CD4-positive, alpha-beta memory T cell (primary cell): ENCODE results near the gene NR1I2. TPM values are rescaled to one million over a fixed set of nuclear protein-coding genes. Genes with fewer than 3 reads are reported as not detected.

ENCODE experiments used
- CTCF ChIA-PET: fragments of 350-600 bp; sonication (Branson Sonifier 250); formaldehyde crosslinking; loops from one replicate; lab custom pipeline; 2021; ENCODE audit warnings: inconsistent platforms; ENCODE audit not compliant: partially characterized antibody; lab: Charles Lee
- POLR2A ChIA-PET: fragments of 350-600 bp; sonication (Branson Sonifier 250); formaldehyde crosslinking; loops from one replicate; lab custom pipeline; 2021; ENCODE audit not compliant: partially characterized antibody; lab: Charles Lee
- DNase-seq, 5 donors: peaks; one replicate each; pipeline versions ENCODE4 v3.0.0 to v3.0.0-alpha.2; 2020 to 2022; ENCODE audit warnings: mixed read lengths in 1 of 5
- H3K27ac ChIP-seq: one replicate; pipeline ENCODE4 v1.7.0; 2013; ENCODE audit warnings: low read depth, low read length
- H3K27me3 ChIP-seq: 2 replicates; pipeline ENCODE4 v1.7.0; 2013; ENCODE audit warnings: mild to moderate bottlenecking, low read length, moderate library complexity; ENCODE audit not compliant: insufficient read depth
- H3K36me3 ChIP-seq: 2 replicates; pipeline ENCODE4 v1.7.0; 2013; ENCODE audit warnings: mild to moderate bottlenecking, low read length, moderate library complexity; ENCODE audit not compliant: insufficient read depth
- H3K4me1 ChIP-seq: 2 replicates; pipeline ENCODE4 v1.7.0; 2013; ENCODE audit warnings: mild to moderate bottlenecking, low read length, moderate library complexity; ENCODE audit not compliant: insufficient read depth
- H3K4me3 ChIP-seq, 2 donors: one replicate each; pipeline ENCODE4 v1.7.0; 2013; ENCODE audit warnings: low read length in 2 of 2, mild to moderate bottlenecking in 1 of 2
- H3K9me3 ChIP-seq, 2 donors: one replicate each; pipeline ENCODE4 v1.7.0; 2013; ENCODE audit warnings: low read length in 2 of 2, control low read depth in 1 of 2; ENCODE audit not compliant: control insufficient read depth in 1 of 2
- H3K27ac Mint-ChIP-seq, 7 donors: one replicate each; pipeline ENCODE4 v1.8.0; 2020 to 2021; ENCODE audit warnings: mixed read lengths in 7 of 7, mild to moderate bottlenecking in 6 of 7, inconsistent platforms in 3 of 7, moderate library complexity in 3 of 7
- H3K27me3 Mint-ChIP-seq, 2 donors: one replicate each; pipeline ENCODE4 v1.8.0; 2020 to 2021; ENCODE audit warnings: mixed read lengths in 2 of 2
- H3K36me3 Mint-ChIP-seq, 2 donors: one replicate each; pipeline ENCODE4 v1.8.0; 2020 to 2021; ENCODE audit warnings: mixed read lengths in 2 of 2, inconsistent platforms in 1 of 2, mild to moderate bottlenecking in 1 of 2
- H3K4me1 Mint-ChIP-seq, 4 donors: one replicate each; pipeline ENCODE4 v1.8.0; 2020 to 2021; ENCODE audit warnings: mixed read lengths in 4 of 4, mild to moderate bottlenecking in 1 of 4
- H3K4me3 Mint-ChIP-seq, 8 donors: one replicate each; pipeline ENCODE4 v1.8.0; 2020 to 2021; ENCODE audit warnings: mixed read lengths in 8 of 8, mild to moderate bottlenecking in 7 of 8, moderate library complexity in 6 of 8, inconsistent platforms in 3 of 8
- H3K9me3 Mint-ChIP-seq, 8 donors: one replicate each; pipeline ENCODE4 v1.8.0; 2020 to 2021; ENCODE audit warnings: mixed read lengths in 8 of 8, mild to moderate bottlenecking in 5 of 8, inconsistent platforms in 3 of 8, moderate library complexity in 1 of 8
- intact Hi-C: fragments of 100-400 bp; cut with micrococcal nuclease; formaldehyde crosslinking; loops from one replicate; pipeline ENCODE4 v1.15.1; 2023
- polyA plus RNA-seq, 2 donors: library from polyadenylated mRNA; unstranded; fragments of 300-500 nt; fragmentation: Illumina TruSeq; gene quantifications; one replicate each; pipeline ENCODE4 v1.2.3, GENCODE V29; 2021
- total RNA-seq, 2 experiments: library from RNA; stranded (reverse); gene quantifications; one replicate each; pipeline ENCODE4 v1.2.3, GENCODE V29; 2021

Gene NR1I2
- total RNA-seq (under 1 TPM; 0.39 to 0.49 TPM), polyA plus RNA-seq (under 1 TPM; 0.40 to 0.46 TPM)

GRCh38 chr3:119781330-119782198 lies at the start of gene NR1I2:
NR1I2 (plus strand) TSS chr3:119782101.
- no peak within 1 kb of the TSS for H3K27ac ChIP-seq
- CTCF ChIA-PET = interaction anchor here (0.7 kb wide), 1 partner anchor 747 kb away, joined by 3 read pairs; the partner anchor contains the start of gene IGSF11
- Mint-ChIP-seq H3K9me3 (peaks cover 0 to 2% (median under 1%) of the 10 kb centered on the region in 8 donors), H3K4me1 (peaks cover 0 to 8% (median 6%) of the 10 kb centered on the region in 4 donors), H3K4me3 (peak within 1 kb of the TSS in 1 of 8 donors; percentile 43), H3K36me3 (no peaks in the 10 kb centered on the region), H3K27me3 (no peaks in the 10 kb centered on the region), H3K27ac (peak within 1 kb of the TSS in 1 of 7 donors; percentile 23)
- POLR2A ChIA-PET = no interaction called here
- no peaks in the 10 kb centered on the region for H3K27me3 ChIP-seq
- H3K4me1 ChIP-seq = no peaks in the 10 kb centered on the region
- H3K36me3 ChIP-seq = no peaks in the 10 kb centered on the region
- no peak for DNase-seq
- H3K9me3 ChIP-seq = no peaks in the 10 kb centered on the region
- H3K4me3 ChIP-seq = no peak within 1 kb of the TSS
- intact Hi-C loops = no loop called here

- H3K4me1 Mint-ChIP-seq = no peaks in the 10 kb centered on the region
- H3K4me3 ChIP-seq = no peak overlapping the region
These were observed 48.1 kb upstream of the NR1I2 start for GRCh38 chr3:119733812-119734211.

DNA sequence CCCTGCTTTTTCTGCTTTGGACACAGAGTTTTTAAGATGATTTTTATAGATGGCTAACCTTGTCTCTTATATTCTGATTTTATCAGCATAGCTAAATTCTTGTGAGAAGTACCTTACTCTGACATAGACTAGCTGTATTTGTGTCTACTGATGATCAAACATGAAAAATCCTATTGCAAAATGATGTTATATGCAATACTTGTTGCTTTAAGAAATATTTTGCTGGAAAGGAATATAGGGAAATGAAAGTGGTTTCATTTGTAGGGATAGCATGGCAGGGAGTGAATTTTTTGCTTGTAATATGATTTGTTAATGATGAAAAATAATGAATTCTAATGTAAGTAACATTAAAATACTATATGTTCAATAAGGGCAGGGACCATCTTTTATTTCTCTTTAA lies 43.2 kb upstream of the NR1I2 start:
- Histone ChIP-seq H3K27me3 (no peaks in the 10 kb centered on the region), H3K27ac (no peak overlapping the region), H3K36me3 (no peaks in the 10 kb centered on the region), H3K4me3 (no peak overlapping the region), H3K4me1 (no peaks in the 10 kb centered on the region), H3K9me3 (no peaks in the 10 kb centered on the region)
- Mint-ChIP-seq H3K27ac (no peak overlapping the region), H3K27me3 (peaks cover 10 to 14% of the 10 kb centered on the region in 2 donors), H3K9me3 (no peaks in the 10 kb centered on the region), H3K4me3 (no peak overlapping the region), H3K4me1 (no peaks in the 10 kb centered on the region), H3K36me3 (no peaks in the 10 kb centered on the region)
- POLR2A ChIA-PET = no interaction called here
- DNase-seq = no peak
- CTCF ChIA-PET = no interaction called here
- intact Hi-C loops = no loop called here

More at GRCh38 chr3:119733812-119734211, 48.1 kb upstream of the NR1I2 start:
- Mint-ChIP-seq H3K4me3 (no peak overlapping the region), H3K27ac (no peak overlapping the region), H3K36me3 (no peaks in the 10 kb centered on the region), H3K9me3 (no peaks in the 10 kb centered on the region), H3K27me3 (peaks cover 0 to 1% of the 10 kb centered on the region in 2 donors)
- H3K36me3 ChIP-seq = no peaks in the 10 kb centered on the region
- no peaks in the 10 kb centered on the region for H3K4me1 ChIP-seq
- ChIA-PET CTCF (no interaction called here), POLR2A (no interaction called here)
- H3K27ac ChIP-seq = no peak overlapping the region
- intact Hi-C loops = no loop called here
- H3K9me3 ChIP-seq = no peaks in the 10 kb centered on the region
- no peak for DNase-seq
- no peaks in the 10 kb centered on the region for H3K27me3 ChIP-seq

DNA sequence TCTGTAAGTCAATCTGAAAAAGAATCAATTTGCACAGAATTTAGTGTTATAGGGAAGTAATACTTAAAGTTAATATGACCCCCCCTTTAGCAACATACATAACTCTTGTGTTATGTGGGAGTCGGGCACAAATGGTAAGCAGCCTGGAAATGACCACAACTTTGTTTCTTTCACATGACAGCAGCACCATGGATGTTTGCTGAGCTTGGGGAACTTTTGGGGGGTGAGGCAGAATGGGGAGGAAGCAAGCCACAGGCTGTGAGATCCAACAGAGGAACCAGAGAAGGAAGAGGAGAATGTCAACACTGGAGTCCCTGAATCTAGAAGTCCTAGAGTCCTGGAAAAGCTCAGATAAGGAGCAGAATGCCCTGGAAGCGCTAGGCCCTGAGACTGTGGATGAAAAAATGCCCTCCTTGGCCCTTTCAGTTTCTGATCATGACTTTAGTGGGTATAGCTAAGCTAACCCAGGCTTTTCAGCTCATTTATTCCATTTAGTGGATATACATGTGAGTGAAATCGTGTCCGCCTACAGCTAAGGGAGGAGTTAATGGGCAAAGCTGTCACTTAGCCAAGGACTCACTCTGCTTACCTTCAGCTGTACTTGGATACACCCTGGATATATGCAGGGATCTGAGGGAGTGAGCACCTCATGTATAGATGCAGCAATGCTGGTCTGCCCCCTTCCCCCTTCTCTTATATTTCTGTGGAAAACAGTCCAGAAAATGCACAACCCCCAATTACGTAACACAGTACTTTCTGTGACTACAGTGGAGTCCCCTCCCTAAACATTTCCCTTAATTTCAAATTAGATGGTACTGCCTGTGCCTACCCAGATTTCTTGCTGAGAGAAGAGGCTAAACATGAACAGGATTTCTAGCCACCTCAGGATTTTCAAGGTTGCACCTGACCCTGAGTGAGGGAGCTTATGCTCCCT lies 40.0 kb upstream of the NR1I2 start:
- intact Hi-C loops = no loop called here
- H3K4me3 Mint-ChIP-seq = no peak overlapping the region
- Histone ChIP-seq H3K27me3 (no peaks in the 10 kb centered on the region), H3K4me1 (no peaks in the 10 kb centered on the region), H3K4me3 (no peak overlapping the region), H3K36me3 (no peaks in the 10 kb centered on the region), H3K27ac (no peak overlapping the region), H3K9me3 (no peaks in the 10 kb centered on the region)
- no peaks in the 10 kb centered on the region for H3K9me3 Mint-ChIP-seq
- no peaks in the 10 kb centered on the region for H3K36me3 Mint-ChIP-seq
- CTCF ChIA-PET = no interaction called here
- no peak for DNase-seq
- H3K27me3 Mint-ChIP-seq = peaks cover 13 to 22% of the 10 kb centered on the region in 2 donors
- POLR2A ChIA-PET = no interaction called here
- no peak overlapping the region for H3K27ac Mint-ChIP-seq
- no peaks in the 10 kb centered on the region for H3K4me1 Mint-ChIP-seq

GRCh38 chr3:119743921-119744320 lies 38.0 kb upstream of the NR1I2 start:
- ChIA-PET POLR2A (no interaction called here), CTCF (no interaction called here)
- Mint-ChIP-seq H3K36me3 (no peaks in the 10 kb centered on the region), H3K27me3 (peaks cover 13 to 28% of the 10 kb centered on the region in 2 donors), H3K9me3 (no peaks in the 10 kb centered on the region), H3K4me1 (no peaks in the 10 kb centered on the region), H3K27ac (peak overlapping the region in 1 of 7 donors; percentile 58), H3K4me3 (no peak overlapping the region)
- H3K4me3 ChIP-seq = no peak overlapping the region
- no peaks in the 10 kb centered on the region for H3K27me3 ChIP-seq
- no peak for DNase-seq
- no peaks in the 10 kb centered on the region for H3K36me3 ChIP-seq
- no peak overlapping the region for H3K27ac ChIP-seq
- H3K9me3 ChIP-seq = no peaks in the 10 kb centered on the region
- no peaks in the 10 kb centered on the region for H3K4me1 ChIP-seq
- intact Hi-C loops = no loop called here

DNA sequence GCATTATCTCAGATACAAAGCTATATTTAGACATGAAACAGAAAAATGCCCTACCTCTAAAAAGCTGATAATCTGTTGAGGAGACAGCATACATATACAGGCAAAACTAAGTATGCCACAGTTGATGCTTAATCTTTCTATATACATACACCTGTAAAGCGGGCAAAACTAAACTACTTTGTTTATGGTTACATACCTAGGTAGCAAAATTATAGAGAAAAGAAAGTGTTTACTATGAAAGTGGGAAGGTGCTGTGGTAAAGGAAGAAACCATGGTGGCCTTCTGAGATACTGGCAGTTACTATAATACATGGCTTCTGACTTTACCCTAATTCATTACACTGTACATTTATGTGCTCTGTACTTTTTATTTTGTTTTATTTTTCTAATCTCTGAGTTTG lies 36.0 kb upstream of the NR1I2 start:
- Histone ChIP-seq H3K4me3 (no peak overlapping the region), H3K27ac (no peak overlapping the region), H3K36me3 (no peaks in the 10 kb centered on the region), H3K4me1 (no peaks in the 10 kb centered on the region), H3K27me3 (no peaks in the 10 kb centered on the region), H3K9me3 (no peaks in the 10 kb centered on the region)
- intact Hi-C loops = no loop called here
- POLR2A ChIA-PET = no interaction called here
- DNase-seq = no peak
- no peak overlapping the region for H3K27ac Mint-ChIP-seq
- no peaks in the 10 kb centered on the region for H3K4me1 Mint-ChIP-seq
- CTCF ChIA-PET = no interaction called here
- H3K9me3 Mint-ChIP-seq = peaks cover 0 to 2% (median 0%) of the 10 kb centered on the region in 8 donors
- peaks cover 8 to 27% of the 10 kb centered on the region in 2 donors for H3K27me3 Mint-ChIP-seq
- no peak overlapping the region for H3K4me3 Mint-ChIP-seq
- no peaks in the 10 kb centered on the region for H3K36me3 Mint-ChIP-seq

GRCh38 chr3:119746423-119746822 lies 35.5 kb upstream of the NR1I2 start:
- peaks cover 8 to 25% of the 10 kb centered on the region in 2 donors for H3K27me3 Mint-ChIP-seq
- POLR2A ChIA-PET = no interaction called here

More at GRCh38 chr3:119746423-119746822, 35.5 kb upstream of the NR1I2 start:
- no peak for DNase-seq
- Mint-ChIP-seq H3K4me1 (no peaks in the 10 kb centered on the region), H3K9me3 (peaks cover 0 to 2% (median 0%) of the 10 kb centered on the region in 8 donors), H3K36me3 (no peaks in the 10 kb centered on the region), H3K27ac (no peak overlapping the region), H3K4me3 (no peak overlapping the region)
- Histone ChIP-seq H3K27me3 (no peaks in the 10 kb centered on the region), H3K36me3 (no peaks in the 10 kb centered on the region), H3K27ac (no peak overlapping the region), H3K4me3 (no peak overlapping the region), H3K4me1 (no peaks in the 10 kb centered on the region), H3K9me3 (no peaks in the 10 kb centered on the region)
- CTCF ChIA-PET = interaction anchor here (0.7 kb wide), 1 partner anchor 9 kb away, joined by 3 read pairs; no protein-coding TSS in a partner anchor
- intact Hi-C loops = no loop called here
